GM21619 (cell line): Measurements from ENCODE around the gene FAM219A.
"Not testable (repeated sequence)": the region's sequence is repeated elsewhere in the genome, so short reads cannot be mapped to it uniquely, and the experiment has no call there.

ENCODE experiments used
- ATAC-seq: cut with Tn5 transposase; IDR thresholded peaks from one replicate; pipeline ENCODE4 v1.9.1; 2021; ENCODE audit not compliant: unreplicated experiment

FAM219A gene

DNA sequence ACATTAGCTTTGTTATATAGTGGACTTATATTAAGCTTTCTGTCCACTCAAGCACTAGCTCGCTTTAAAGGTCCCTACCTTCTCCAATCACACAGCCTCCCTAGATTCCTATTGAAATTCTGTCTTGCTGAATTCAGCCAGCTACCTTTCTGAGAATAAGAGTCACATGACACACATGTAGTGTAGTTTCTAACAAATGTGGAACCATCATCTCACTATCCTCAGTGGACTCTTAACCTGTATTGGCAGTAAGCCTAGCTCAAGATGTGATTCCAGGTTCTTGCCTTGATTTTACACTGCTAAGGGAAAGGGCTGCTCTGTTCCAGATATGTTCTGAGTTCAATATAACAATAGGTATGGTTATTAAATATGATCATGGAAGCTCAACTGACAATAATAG, 11.4 kb downstream of the FAM219A start:
- ATAC-seq, result no peak

DNA sequence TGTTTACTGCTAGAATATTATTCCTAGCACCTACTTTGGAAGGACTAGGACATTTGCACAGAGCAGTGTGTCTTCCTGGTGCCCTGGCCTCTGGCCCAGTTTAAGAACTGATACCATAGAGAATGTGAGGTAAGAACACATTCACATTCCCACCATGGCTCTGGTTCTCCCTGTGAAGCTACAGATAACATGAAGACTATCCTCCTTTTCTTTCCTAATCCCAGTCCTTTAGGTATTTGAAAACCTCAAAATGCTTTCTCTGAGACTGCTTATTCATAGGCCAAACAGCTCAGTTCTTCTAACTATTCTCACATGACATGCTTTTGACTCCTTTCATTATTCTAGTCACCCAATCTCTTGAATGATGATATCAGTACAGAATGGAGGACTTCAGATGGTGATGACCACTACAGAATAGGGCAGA, 11.9 kb downstream of the FAM219A start:
- no peak for ATAC-seq

DNA sequence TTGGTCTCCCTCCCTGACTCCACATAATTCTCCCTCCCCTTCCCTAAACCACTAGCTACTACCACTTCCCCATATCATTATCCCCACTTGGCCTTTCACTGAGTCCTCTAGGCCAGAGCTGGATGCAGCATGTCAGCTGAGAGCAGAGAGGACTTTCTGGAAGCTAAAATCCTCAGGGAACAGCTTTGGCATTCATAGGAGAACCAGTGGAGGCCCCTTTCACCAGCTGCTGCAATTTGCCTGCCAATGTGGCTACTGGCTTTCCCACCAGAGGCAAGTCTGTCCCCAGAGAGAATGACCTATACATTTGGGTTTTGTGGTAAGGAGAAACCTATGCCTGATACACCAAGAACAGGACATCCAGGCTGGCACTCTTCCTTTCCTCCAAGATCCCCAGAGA, 14.4 kb downstream of the FAM219A start:
- ATAC-seq, result no peak

DNA sequence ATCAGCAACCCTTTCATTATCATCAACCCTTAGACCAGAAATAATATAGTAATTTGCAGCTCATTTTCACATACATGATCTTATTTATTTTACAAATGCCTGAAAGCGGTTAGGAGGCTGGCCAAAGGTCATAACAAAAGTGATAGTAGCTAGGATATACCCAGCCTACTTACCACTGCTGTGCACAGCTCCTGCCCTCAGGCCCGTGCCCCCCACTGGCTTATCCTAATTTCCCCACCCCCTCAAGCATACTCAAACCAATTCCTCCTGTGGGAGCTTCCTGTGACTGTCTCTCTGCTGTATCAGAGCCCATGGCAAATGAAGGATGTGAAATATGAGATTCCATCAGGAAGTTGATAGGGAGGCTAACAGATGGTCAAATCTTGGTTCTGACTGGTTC, 14.8 kb downstream of the FAM219A start:
- ATAC-seq, result no peak

DNA sequence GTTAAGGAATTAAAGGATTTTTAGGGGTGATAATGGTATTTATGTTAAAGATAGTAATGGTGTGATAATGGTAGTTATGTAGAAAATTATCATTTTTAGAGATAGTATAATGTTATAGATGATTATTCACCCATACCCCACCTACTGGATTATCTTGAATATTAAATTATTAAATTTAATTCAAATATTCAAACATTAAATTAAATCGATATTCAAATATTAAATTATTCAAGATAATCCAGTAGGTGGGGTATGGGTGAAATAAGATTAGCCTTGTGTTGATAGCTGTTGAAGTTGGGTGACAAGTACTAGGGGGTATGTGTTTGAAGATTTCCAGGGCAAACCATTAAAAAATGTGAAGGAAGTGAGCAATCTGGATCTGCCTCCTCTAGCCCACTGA, 15.6 kb downstream of the FAM219A start:
- ATAC-seq, result no peak

- no peak for ATAC-seq
Observed at GRCh38 chr9:34440017-34440416, 18.4 kb downstream of the FAM219A start.

- ATAC-seq, result not testable (repeated sequence)
Observed at GRCh38 chr9:34438465-34438864, 19.9 kb downstream of the FAM219A start.

DNA sequence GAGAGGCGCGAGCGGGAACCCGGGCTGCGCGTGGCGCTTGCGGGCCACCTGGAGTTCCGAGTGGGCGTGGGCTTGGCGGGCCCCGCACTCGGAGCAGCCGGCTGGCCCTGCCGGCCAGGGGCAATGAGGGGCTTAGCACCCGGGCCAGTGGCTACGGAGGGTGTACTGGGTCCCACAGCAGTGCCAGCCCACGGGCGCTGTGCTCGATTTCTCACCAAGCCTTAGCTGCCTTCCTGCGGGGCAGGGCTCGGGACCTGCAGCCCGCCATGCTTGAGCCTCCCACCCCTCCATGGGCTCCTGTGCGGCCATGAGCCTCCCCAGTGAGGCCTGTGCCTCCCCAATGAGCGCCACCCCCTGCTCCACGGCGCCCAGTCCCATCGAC, 20.5 kb downstream of the FAM219A start:
- not testable (repeated sequence) for ATAC-seq

DNA sequence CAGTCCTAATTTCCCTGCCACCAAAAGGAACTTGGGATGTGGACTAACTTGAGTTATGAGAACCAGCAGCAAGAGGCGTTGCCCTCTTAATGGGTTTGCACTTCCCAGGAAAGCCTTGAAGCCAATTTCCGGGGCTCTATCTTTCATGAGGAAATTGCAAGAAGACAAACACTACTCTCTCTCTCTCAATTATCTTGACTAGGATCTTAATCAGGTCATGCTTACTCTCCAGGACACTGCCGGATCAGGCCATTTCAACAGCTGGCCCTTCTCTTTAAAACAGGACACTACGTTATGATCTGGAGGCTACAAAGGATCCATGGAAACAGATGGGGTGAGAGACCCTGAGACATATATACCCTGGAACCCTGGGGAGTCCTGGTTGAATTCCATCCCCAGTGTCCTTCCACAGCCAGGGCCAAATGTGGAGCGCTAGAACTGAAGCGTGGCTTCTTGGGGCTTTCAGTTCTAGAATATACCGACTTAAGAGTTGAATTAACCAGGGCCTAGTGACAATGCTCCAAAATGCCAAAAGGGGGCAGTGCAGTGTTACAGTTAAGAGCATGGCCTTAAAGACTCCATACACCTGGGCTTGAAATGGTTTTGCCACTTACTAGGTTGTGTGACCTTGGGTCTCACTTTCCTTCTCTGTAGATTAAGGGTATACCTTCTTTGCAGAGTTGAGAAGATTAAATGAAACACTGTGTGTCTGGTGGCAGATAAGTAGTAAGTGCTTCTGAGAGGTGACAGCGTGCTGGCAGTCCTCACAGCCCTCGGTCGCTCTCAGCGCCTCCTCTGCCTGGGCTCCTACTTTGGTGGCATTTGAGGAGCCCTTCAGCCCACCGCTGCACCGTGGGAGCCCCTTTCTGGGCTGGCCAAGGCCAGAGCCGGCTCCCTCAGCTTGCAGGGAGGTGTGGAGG, 21.1 kb downstream of the FAM219A start:
- ATAC-seq, result no peak

GRCh38 chr9:34431667-34432066, 26.7 kb downstream of the FAM219A start:
- no peak for ATAC-seq

GRCh38 chr9:34430843-34431437, 27.4 kb downstream of the FAM219A start:
- no peak for ATAC-seq

DNA sequence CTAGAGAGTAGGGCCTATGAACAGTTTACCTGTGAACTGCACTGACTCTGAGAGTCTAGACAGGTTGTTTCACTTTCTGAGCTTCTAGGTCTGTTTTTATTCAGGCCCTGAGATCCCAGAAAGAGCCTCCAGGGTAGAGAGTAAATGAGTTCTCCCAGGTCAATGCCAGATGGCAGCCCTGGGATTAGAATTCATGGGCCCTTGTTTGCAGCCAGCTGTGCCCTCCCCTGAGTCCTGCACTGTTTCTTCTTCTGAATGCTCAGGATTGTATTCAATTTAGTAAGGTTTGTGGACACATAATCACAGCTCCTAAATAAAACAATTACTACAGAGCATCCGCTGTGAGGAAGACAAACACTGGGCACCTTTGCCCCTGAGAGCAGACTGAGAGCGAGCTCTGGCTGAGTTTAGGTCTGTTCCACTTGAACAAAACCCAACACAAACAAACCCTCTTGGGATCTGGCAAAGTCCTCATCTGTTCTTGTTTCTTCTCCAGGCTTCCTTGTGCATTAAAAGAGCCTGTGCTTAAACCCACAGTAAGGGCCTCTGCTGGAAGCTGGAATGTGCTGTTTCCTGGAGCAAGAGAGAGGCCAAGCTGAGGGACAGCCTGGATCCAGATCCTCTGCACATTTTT, 29.9 kb downstream of the FAM219A start:
- no peak for ATAC-seq

- ATAC-seq, result no peak
Observed at GRCh38 chr9:34426347-34427074, 31.9 kb downstream of the FAM219A start.

- ATAC-seq, result no peak
Observed at GRCh38 chr9:34419716-34420504, 38.5 kb downstream of the FAM219A start.

GRCh38 chr9:34417734-34418133, 40.6 kb downstream of the FAM219A start:
- no peak for ATAC-seq

DNA sequence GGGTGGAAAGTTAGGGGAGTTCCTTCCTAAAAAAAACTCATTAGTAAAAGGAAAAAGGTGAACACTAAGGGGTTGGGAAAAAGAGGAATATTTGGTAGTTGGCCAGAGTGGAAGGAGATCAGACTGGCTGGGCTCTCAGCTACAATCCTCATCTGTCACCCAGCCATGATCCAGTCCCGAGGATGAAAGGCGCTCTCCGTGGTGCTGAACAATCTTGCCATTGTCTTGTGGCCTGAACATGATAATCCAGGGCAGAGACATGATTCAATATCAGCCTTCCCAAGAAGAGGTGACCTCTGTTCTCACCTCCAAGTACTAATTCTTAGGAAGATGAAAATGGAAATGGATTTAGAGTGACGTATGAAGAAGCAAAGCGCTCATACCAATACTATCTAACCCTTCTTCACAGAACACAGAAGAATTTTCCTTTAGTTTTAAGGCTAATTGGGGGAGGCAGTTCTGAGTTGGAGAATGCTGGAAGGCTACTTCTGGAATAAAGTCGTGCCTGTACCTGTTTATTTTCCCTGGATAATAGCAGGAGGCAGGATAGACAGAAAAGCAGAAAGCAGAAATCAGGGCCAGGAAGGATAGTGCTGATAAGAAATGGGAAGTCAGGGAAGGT, 45.0 kb downstream of the FAM219A start:
- ATAC-seq, result no peak

DNA sequence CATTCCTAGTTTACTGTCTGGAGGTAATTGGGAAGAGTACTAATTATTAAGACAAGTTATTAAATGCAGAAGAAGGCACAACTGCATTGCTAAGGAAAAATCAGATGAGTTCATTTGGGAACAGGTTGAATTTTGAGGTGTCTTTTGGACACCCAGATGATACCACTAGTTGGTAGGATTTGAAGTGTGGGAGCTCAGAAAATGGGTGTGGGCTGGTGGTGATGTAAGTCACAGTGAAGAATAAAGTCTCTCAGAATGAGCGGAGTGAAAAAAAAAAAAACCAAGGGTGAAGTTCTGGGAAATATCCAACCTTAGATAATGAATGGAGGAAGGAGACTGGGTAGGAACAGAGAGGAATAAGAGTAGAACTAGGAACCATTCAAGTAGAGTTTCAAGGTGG, 46.0 kb downstream of the FAM219A start:
- ATAC-seq, result no peak

DNA sequence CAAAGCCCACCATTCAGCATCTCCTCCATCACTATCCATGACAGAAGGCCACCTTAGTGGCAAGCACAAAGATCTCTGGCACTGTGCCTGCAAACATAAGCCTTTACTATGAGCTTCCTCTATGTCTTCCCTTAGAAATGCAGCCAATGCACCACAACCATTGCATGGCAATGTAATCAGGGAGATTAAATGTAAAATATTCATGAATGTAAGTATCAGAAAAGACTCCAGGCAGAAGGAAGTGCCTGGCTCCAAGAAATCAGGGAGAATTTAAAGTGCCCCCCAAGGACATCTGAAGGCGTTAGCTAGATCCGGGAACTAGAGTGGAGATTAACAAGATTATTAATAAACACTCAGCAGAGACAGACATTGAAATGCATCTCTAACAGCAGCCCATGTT, 49.2 kb downstream of the FAM219A start:
- no peak for ATAC-seq

- no peak for ATAC-seq
Observed at GRCh38 chr9:34408173-34408572, 50.2 kb downstream of the FAM219A start.

DNA sequence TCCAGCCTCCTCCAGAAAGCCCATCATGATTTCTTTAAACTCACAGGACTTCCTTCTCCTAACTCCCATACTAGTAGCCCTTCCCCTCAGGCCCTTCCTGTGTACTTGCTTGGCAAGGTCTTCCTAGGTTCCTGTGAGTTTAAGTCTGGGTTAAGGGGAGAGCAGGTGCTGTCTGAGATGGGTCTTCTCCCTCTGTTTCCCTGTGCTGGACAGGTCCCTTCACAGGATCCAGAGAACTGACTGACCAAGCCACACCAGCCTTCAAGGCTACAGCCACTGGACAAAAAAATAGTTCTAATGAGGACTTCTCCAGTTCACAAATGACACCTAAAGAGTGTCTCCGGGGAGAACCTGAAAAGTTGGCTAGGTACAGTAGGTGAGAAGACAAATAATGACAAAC, 52.2 kb downstream of the FAM219A start:
- ATAC-seq, result no peak
